ENCODE measurements around the gene SPATA33.

The SPATA33 gene

DNA sequence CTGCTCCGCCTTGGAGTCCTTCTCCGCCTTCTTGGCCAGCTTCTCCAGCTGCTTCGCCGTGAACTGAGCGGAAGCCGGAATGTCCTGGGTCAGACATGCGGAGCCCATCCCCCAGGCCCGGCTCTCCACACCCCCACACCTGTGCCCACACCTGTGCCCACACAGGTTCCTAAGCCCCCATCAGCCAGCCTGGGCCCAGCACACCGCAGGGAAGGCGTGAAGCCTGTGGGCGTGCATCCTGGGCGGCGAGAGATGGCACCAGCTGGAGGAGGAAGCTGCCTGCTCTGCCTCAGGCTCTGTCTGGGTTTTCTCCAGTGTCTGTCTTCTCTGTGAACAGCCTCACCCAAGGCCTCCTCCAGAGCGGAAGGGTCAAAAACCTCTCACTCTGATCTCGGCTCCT, 6.1 kb upstream of the SPATA33 start:
- TF ChIP-seq, protein P1, sequence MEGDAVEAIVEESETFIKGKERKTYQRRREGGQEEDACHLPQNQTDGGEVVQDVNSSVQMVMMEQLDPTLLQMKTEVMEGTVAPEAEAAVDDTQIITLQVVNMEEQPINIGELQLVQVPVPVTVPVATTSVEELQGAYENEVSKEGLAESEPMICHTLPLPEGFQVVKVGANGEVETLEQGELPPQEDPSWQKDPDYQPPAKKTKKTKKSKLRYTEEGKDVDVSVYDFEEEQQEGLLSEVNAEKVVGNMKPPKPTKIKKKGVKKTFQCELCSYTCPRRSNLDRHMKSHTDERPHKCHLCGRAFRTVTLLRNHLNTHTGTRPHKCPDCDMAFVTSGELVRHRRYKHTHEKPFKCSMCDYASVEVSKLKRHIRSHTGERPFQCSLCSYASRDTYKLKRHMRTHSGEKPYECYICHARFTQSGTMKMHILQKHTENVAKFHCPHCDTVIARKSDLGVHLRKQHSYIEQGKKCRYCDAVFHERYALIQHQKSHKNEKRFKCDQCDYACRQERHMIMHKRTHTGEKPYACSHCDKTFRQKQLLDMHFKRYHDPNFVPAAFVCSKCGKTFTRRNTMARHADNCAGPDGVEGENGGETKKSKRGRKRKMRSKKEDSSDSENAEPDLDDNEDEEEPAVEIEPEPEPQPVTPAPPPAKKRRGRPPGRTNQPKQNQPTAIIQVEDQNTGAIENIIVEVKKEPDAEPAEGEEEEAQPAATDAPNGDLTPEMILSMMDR (conservative IDR thresholded peaks at IDR 0.05; ENCODE audit: control insufficient read depth, insufficient read depth, low read depth, low read length): no peak
- DNase-seq (ENCODE audit: low read depth): no peak
- no peak overlapping the region for H3K4me3 ChIP-seq (ENCODE audit: control insufficient read depth, low read depth, low read length)

DNA sequence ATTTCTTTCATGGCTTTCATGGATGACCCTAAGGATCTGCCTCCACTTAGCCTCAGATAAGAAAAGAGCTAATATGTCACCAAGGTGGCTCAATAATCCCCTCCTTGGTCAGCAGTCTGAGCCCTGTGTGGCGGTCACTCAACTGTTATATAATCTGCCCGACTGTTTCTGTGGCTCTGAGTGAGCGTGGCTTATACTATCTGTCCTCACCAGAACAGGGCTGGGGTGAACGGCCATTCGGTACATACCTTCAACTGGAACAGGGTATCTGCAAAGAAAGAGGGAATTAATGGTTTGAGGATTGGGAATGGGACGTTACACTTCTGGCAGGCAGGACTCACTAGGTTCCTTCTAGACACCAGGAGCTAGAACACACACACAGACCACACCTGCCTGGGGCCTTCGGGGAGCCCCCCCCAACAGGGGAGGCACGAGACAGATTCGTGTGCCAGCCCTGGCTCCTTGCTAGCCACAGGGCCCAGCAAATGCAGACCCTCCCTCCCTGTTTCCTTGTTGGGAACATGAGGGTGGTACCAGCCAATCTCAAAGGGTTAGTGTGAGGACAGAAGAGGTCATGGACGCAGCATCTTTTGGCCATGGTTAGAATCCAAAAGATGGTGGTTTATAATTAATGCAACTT, 3.9 kb upstream of the SPATA33 start:
- H3K4me3 ChIP-seq (ENCODE audit: control insufficient read depth, low read depth, low read length): no peak overlapping the region
- TF ChIP-seq, protein P1 (conservative IDR thresholded peaks at IDR 0.05; ENCODE audit: control insufficient read depth, insufficient read depth, low read depth, low read length): no peak
- no peak for DNase-seq (ENCODE audit: low read depth)

DNA sequence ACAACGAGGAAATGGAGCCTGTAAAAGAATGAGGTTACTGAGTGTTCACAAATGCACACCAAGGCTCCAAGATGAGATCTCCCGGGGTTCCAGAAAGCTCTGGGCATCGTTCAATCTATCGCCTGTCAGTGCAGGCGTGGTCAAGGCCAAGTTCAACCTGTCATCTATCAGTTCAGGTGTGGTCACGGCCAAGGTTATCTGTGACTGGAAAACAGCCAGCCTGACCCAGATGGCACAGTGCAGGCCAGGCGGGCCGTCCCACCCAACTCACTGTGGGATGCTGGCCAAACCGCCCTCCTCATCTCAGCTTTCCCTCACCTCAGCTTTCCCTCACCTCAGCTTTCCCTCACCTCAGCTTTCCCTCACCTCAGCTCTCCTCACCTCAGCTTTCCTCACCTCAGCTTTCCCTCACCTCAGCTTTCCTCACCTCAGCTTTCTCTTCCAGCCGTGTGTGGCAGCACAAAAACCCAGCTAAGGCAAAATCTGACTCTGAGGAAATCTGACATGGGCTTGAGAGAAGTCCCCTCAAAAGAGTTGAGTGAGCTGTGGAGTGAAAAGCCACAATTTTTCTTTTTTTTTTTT, 2.5 kb upstream of the SPATA33 start:
- no peak for DNase-seq (ENCODE audit: low read depth)
- no peak overlapping the region for H3K4me3 ChIP-seq (ENCODE audit: control insufficient read depth, low read depth, low read length)
- TF ChIP-seq, protein P1 (conservative IDR thresholded peaks at IDR 0.05; ENCODE audit: control insufficient read depth, insufficient read depth, low read depth, low read length): no peak

DNA sequence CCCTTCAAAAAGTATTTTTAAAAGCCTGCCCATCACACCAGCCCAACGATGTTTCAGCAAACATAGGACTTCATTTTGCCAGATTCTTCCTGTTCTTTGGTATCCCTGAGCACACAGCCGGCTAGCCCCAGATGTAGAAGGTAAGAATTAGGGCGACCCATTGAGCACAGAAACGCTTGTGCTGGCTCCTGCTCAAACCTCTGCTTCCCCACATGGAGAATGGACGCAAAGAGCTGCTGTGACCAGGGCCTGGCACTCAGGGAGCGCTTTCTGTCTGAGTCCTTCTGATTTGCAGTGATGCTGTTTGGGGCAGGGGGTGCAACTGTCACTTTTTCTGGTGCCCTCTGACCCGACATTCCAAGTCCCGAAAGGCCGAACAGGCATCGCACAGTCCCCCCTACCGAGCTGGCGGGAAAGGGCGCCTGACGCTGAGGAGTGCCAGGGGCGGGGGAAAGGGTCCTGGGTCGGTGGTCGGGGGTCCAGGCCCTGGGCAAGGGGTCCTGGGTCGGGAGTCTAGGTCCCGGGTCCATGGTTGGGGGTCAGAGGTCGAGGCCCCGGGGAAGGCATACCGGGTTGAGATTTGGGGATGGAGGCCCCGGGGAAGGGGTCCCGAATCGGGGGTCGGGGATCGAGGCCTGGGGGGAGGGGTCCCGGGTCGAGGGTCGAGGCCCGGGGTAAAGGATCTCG, 1.1 kb upstream of the SPATA33 start:
- H3K4me3 ChIP-seq (ENCODE audit: control insufficient read depth, low read depth, low read length): peak overlapping the region; percentile 96
- TF ChIP-seq, protein P1 (conservative IDR thresholded peaks at IDR 0.05; ENCODE audit: control insufficient read depth, insufficient read depth, low read depth, low read length): no peak
- no peak for DNase-seq (ENCODE audit: low read depth)

DNA sequence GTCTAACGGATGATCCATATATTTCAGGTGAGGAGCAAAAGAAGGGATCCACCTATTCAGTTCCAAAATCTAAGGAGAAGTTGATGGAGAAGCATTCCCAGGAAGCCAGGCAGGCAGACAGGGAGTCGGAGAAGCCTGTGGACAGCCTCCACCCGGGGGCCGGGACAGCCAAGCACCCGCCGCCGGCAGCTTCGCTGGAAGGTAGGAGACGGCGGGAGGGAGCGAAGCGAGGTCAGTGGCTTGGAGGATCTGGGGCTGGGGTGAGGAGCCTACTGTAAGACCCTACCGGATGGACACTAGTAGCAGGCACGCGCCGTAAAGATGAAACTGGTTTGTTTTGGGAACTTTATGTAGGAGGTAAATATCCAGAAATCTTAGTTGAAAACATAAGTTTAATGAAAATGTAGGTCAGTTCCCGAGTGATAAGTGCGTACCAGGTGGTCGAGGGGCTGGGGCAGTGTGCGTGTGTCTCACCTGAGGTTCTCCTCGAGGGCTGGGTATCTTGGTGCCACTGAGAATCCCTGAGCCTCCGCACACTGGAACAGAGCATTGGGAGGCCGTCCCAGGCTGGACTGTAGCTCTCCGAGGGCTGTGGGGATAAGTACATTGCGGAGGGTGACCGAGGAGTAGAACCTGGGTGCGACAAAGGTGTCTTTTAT, 714 bp downstream of the SPATA33 start:
- H3K4me3 ChIP-seq (ENCODE audit: control insufficient read depth, low read depth, low read length): peak overlapping the region; percentile 96
- TF ChIP-seq, protein P1 (conservative IDR thresholded peaks at IDR 0.05; ENCODE audit: control insufficient read depth, insufficient read depth, low read depth, low read length): no peak
- DNase-seq (ENCODE audit: low read depth): no peak

DNA sequence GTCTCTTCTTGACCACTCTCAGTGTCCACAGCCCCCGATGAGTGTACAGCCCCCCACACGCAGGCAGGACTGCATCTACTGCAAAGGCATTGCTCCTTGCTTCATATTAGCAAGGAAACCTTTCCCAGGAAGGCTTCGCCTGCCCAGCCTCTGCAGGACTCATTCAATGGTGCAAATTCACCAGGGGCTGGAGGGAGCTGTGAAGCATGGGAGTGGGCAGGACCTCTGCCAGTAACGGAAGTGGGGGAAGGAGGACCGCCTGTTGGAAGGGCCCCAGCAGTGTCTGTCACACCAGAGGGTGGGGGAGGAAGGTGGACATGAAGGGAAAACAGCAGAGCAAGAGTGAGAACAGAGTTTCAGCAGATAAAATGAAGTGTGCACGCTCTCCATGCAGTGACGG, 2.5 kb downstream of the SPATA33 start:
- no peak overlapping the region for H3K4me3 ChIP-seq (ENCODE audit: control insufficient read depth, low read depth, low read length)

More for the DNA sequence above, 2.5 kb downstream of the SPATA33 start:
- no peak for DNase-seq (ENCODE audit: low read depth)
- TF ChIP-seq, protein P1 (conservative IDR thresholded peaks at IDR 0.05; ENCODE audit: control insufficient read depth, insufficient read depth, low read depth, low read length): no peak
